Omental fat pad (tissue), 4 donors: Measurements from ENCODE around the gene NUP62. TPM values are rescaled to one million over a fixed set of nuclear protein-coding genes. Genes with fewer than 3 reads are reported as not detected.

ENCODE experiments used
- ATAC-seq: fragments of 150-250 bp; one replicate; pipeline ENCODE4 v1.9.1; 2016; ENCODE audit warnings: mild to moderate bottlenecking, moderate library complexity; ENCODE audit not compliant: low FRiP score
- DNase-seq: peaks from one replicate; pipeline ENCODE4 v3.0.0-alpha.2; 2019; ENCODE audit warnings: low spot score
- total RNA-seq, 4 donors: library from RNA; depleted of rRNA; stranded (reverse); fragments of >200 nt; gene quantifications; one replicate each; pipeline ENCODE4 v1.1.0, GENCODE V29; 2016
- TF ChIP-seq, protein P1 (sequence below), 3 donors: fragments of 450-650 bp; IDR thresholded peaks; one replicate each; pipeline ENCODE4 v1.5.1; 2016 to 2017; ENCODE audit warnings: antibody characterized with exemption in 3 of 3, mild to moderate bottlenecking in 3 of 3, moderate library complexity in 2 of 3

NUP62 gene
- total RNA-seq, 4 donors from 2014 or later = 24.9 to 45.5 (median 30.6) TPM

- DNase-seq (no peak), ATAC-seq (no peak)
- TF ChIP-seq, protein P1, sequence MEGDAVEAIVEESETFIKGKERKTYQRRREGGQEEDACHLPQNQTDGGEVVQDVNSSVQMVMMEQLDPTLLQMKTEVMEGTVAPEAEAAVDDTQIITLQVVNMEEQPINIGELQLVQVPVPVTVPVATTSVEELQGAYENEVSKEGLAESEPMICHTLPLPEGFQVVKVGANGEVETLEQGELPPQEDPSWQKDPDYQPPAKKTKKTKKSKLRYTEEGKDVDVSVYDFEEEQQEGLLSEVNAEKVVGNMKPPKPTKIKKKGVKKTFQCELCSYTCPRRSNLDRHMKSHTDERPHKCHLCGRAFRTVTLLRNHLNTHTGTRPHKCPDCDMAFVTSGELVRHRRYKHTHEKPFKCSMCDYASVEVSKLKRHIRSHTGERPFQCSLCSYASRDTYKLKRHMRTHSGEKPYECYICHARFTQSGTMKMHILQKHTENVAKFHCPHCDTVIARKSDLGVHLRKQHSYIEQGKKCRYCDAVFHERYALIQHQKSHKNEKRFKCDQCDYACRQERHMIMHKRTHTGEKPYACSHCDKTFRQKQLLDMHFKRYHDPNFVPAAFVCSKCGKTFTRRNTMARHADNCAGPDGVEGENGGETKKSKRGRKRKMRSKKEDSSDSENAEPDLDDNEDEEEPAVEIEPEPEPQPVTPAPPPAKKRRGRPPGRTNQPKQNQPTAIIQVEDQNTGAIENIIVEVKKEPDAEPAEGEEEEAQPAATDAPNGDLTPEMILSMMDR (IDR thresholded peaks at IDR 0.05) = no peak
Measured at GRCh38 chr19:49889038-49889686, 40.1 kb downstream of the NUP62 start.

- DNase-seq (no peak), ATAC-seq (no peak)
- TF ChIP-seq, protein P1 (IDR thresholded peaks at IDR 0.05) = no peak
Measured at GRCh38 chr19:49888510-49888824, 40.8 kb downstream of the NUP62 start.

GRCh38 chr19:49887665-49888509, 41.4 kb downstream of the NUP62 start:
- DNase-seq (no peak), ATAC-seq (no peak)
- TF ChIP-seq, protein P1 (IDR thresholded peaks at IDR 0.05) = no peak

DNA sequence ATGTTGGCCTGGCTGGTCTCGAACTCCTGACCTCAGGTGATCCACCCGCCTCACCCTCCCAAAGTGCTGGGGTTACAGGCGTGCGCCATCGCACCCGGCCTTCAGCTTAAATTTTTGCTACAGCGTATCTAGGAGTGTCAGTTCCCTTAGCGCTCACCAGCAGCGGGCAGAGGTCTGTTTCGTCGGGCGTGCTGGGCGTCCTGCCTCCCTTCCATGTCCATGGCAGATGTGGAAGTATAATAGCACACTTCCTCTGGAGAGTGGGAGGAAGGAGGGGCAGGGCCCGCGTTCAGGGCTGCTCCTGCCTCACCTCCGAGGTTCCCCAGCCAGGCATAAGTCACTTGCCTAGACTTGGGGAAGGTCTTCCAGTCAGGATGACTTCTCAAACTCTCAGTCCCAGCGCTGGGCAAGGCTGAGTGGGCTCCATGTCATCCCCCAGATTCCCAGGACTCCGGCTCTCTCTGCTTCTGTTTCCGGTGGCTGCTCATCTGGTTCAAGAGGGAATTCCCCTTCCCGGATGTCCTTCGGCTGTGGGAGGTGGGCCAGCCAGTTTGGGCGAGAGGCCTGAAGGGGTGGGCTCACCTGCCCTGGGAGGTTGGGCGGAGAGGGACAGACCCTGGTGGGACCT, 42.2 kb downstream of the NUP62 start:
- ATAC-seq = no peak
- TF ChIP-seq, protein P1 (IDR thresholded peaks at IDR 0.05) = no peak
- no peak for DNase-seq

GRCh38 chr19:49884760-49885159, 44.5 kb downstream of the NUP62 start:
- no peak for DNase-seq
- TF ChIP-seq, protein P1 (IDR thresholded peaks at IDR 0.05) = no peak
- no peak for ATAC-seq

GRCh38 chr19:49884109-49884508, 45.2 kb downstream of the NUP62 start:
- ATAC-seq (no peak), DNase-seq (no peak)
- TF ChIP-seq, protein P1 (IDR thresholded peaks at IDR 0.05) = no peak
